ENCODE measurements around the gene NEUROG1. TPM values are rescaled to one million over a fixed set of nuclear protein-coding genes. Genes with fewer than 3 reads are reported as not detected.

NEUROG1 gene
- polyA plus RNA-seq, 3 donors: not detected

DNA sequence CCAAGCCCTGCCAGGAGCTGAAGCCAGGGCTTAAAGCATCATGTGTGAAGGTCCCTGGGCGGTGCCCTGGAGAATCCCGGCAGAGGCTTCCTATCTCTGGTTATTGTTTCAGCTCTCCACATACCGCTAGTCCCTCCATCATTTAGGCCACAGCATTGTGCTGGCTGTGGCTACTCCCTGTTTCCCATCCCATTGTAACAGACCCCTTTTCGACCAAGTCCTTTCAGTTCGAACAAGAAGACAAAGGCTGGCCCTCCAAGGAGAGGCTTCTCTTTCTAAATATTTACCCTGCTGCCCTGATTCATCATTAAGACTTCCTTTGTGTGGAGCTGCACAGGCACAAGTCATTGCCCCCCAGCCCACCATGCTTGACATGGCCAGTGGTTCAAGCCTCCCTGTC lies 41.6 kb downstream of the NEUROG1 start:
- no peak overlapping the region for H3K4me3 Mint-ChIP-seq
- peaks cover 48 to 64% of the 10 kb centered on the region in 2 donors for H3K27me3 ChIP-seq (ENCODE audit: control insufficient read depth in 2 of 2, insufficient read depth in 2 of 2, low read length in 2 of 2)
- WGBS (ENCODE audit: insufficient coverage): 97% methylated on average over 5 of the region's 5 CpGs
- H3K9me3 Mint-ChIP-seq: peaks cover 0 to 21% (median 7%) of the 10 kb centered on the region in 7 donors
- peaks cover 2 to 3% of the 10 kb centered on the region in 2 donors for H3K36me3 Mint-ChIP-seq
- peaks cover 50 to 61% (median 56%) of the 10 kb centered on the region in 3 donors for H3K27me3 Mint-ChIP-seq (ENCODE audit: low read depth in 3 of 3)
- H3K9me3 ChIP-seq (replicated peaks in 1 of 2; ENCODE audit: control insufficient read depth in 1 of 2, insufficient read depth in 1 of 2, low read length in 2 of 2): peaks cover 0 to 9% of the 10 kb centered on the region in 2 donors
- no peaks in the 10 kb centered on the region for H3K36me3 ChIP-seq (replicated peaks in 1 of 2; ENCODE audit: control insufficient read depth in 1 of 2, insufficient read depth in 2 of 2, low read length in 2 of 2)
- no peak overlapping the region for H3K4me3 ChIP-seq (replicated peaks in 1 of 3; ENCODE audit: low read depth in 2 of 3, low read length in 3 of 3)
- no peak overlapping the region for H3K9ac ChIP-seq (ENCODE audit: insufficient read depth, low read length, poor library complexity, severe bottlenecking)
- H3K4me1 Mint-ChIP-seq: peaks cover 43% of the 10 kb centered on the region
- TF ChIP-seq, protein P1, sequence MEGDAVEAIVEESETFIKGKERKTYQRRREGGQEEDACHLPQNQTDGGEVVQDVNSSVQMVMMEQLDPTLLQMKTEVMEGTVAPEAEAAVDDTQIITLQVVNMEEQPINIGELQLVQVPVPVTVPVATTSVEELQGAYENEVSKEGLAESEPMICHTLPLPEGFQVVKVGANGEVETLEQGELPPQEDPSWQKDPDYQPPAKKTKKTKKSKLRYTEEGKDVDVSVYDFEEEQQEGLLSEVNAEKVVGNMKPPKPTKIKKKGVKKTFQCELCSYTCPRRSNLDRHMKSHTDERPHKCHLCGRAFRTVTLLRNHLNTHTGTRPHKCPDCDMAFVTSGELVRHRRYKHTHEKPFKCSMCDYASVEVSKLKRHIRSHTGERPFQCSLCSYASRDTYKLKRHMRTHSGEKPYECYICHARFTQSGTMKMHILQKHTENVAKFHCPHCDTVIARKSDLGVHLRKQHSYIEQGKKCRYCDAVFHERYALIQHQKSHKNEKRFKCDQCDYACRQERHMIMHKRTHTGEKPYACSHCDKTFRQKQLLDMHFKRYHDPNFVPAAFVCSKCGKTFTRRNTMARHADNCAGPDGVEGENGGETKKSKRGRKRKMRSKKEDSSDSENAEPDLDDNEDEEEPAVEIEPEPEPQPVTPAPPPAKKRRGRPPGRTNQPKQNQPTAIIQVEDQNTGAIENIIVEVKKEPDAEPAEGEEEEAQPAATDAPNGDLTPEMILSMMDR (IDR thresholded peaks at IDR 0.05): no peak
- no peaks in the 10 kb centered on the region for H4K20me1 ChIP-seq (ENCODE audit: insufficient read depth, low read length)
- DNase-seq: no peak
- intact Hi-C loops (cut with micrococcal nuclease): no loop called here
- H3K79me2 ChIP-seq (ENCODE audit: insufficient read depth, low read length): no peaks in the 10 kb centered on the region
- no peak overlapping the region for H2AFZ ChIP-seq (ENCODE audit: insufficient read depth, low read depth, low read length, poor library complexity, severe bottlenecking)
- H3K27ac Mint-ChIP-seq: no peak overlapping the region
- H3K4me2 ChIP-seq (replicated peaks; ENCODE audit: extremely low read depth, low read length, poor library complexity, severe bottlenecking): no peak overlapping the region
- no peak overlapping the region for H3K27ac ChIP-seq (ENCODE audit: low read depth in 1 of 2, low read length in 2 of 2)
- H3K4me1 ChIP-seq (ENCODE audit: control insufficient read depth in 1 of 2, insufficient read depth in 2 of 2, low read length in 2 of 2): peaks cover 37 to 47% of the 10 kb centered on the region in 2 donors

DNA sequence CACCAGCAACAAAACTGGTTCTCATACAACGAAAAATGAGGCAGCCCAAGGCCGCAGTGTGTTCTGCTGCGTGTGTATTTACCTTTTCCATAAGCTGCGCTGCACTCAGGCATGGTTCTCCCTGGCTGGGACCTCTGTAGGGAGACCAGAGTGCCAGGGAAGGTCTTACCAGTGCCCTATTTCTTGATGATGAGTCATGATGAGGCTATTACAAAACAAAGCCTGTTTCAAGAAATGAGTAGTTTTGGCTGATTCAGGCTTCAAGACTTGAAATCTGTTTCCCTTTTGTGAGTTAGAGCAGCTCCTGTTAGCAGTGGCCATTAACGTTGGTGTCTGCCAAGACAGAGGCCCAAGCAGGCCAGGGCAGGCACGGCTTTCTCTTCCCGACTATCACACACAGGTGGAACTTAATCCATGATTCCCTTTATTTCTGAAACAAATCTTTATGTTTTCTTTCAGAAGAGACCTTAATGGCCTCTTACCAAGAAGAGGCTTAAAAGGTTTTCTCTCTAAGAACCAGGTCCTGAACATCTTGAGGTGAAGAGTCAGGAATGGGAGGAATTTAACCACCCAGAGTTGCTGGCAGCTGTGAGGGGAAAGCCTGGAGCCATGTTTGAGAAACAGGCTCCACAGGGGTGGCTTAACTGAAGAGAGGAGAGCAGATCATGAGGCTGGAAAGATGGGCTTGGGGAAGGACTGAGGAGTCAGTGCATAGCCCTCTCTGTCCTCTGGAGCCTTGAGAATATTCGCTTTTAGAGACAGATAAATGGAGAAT lies 42.2 kb downstream of the NEUROG1 start:
- Histone ChIP-seq H3K79me2 (ENCODE audit: insufficient read depth, low read length) (no peaks in the 10 kb centered on the region), H4K20me1 (ENCODE audit: insufficient read depth, low read length) (no peaks in the 10 kb centered on the region), H3K36me3 (replicated peaks in 1 of 2; ENCODE audit: control insufficient read depth in 1 of 2, insufficient read depth in 2 of 2, low read length in 2 of 2) (no peaks in the 10 kb centered on the region), H3K9me3 (replicated peaks in 1 of 2; ENCODE audit: control insufficient read depth in 1 of 2, insufficient read depth in 1 of 2, low read length in 2 of 2) (peaks cover 0 to 13% of the 10 kb centered on the region in 2 donors), H3K27me3 (ENCODE audit: control insufficient read depth in 2 of 2, insufficient read depth in 2 of 2, low read length in 2 of 2) (peaks cover 54 to 65% of the 10 kb centered on the region in 2 donors), H3K9ac (ENCODE audit: insufficient read depth, low read length, poor library complexity, severe bottlenecking) (no peak overlapping the region), H3K27ac (ENCODE audit: low read depth in 1 of 2, low read length in 2 of 2) (no peak overlapping the region), H3K4me1 (ENCODE audit: control insufficient read depth in 1 of 2, insufficient read depth in 2 of 2, low read length in 2 of 2) (peaks cover 43 to 53% of the 10 kb centered on the region in 2 donors), H2AFZ (ENCODE audit: insufficient read depth, low read depth, low read length, poor library complexity, severe bottlenecking) (peak overlapping the region; percentile 26), H3K4me3 (replicated peaks in 1 of 3; ENCODE audit: low read depth in 2 of 3, low read length in 3 of 3) (no peak overlapping the region), H3K4me2 (replicated peaks; ENCODE audit: extremely low read depth, low read length, poor library complexity, severe bottlenecking) (no peak overlapping the region)
- TF ChIP-seq, protein P1 (IDR thresholded peaks at IDR 0.05): no peak
- intact Hi-C loops (cut with micrococcal nuclease): no loop called here
- peak; percentile 30 to 74 (median 53) for DNase-seq
- H3K4me1 Mint-ChIP-seq: peaks cover 47% of the 10 kb centered on the region
- peak overlapping the region in 1 of 2 donors; percentile 49 for H3K4me3 Mint-ChIP-seq
- H3K9me3 Mint-ChIP-seq: peaks cover 0 to 27% (median 10%) of the 10 kb centered on the region in 7 donors
- no peak overlapping the region for H3K27ac Mint-ChIP-seq
- H3K36me3 Mint-ChIP-seq: peaks cover 2 to 3% of the 10 kb centered on the region in 2 donors
- H3K27me3 Mint-ChIP-seq (ENCODE audit: low read depth in 3 of 3): peaks cover 54 to 63% (median 59%) of the 10 kb centered on the region in 3 donors
- 57% methylated on average over 8 of the region's 8 CpGs for WGBS (ENCODE audit: insufficient coverage)
